ENCODE results near the gene EIF3CL.
"Not testable (repeated sequence)": the region's sequence is repeated elsewhere in the genome, so short reads cannot be mapped to it uniquely, and the experiment has no call there.

EIF3CL gene, protein sequence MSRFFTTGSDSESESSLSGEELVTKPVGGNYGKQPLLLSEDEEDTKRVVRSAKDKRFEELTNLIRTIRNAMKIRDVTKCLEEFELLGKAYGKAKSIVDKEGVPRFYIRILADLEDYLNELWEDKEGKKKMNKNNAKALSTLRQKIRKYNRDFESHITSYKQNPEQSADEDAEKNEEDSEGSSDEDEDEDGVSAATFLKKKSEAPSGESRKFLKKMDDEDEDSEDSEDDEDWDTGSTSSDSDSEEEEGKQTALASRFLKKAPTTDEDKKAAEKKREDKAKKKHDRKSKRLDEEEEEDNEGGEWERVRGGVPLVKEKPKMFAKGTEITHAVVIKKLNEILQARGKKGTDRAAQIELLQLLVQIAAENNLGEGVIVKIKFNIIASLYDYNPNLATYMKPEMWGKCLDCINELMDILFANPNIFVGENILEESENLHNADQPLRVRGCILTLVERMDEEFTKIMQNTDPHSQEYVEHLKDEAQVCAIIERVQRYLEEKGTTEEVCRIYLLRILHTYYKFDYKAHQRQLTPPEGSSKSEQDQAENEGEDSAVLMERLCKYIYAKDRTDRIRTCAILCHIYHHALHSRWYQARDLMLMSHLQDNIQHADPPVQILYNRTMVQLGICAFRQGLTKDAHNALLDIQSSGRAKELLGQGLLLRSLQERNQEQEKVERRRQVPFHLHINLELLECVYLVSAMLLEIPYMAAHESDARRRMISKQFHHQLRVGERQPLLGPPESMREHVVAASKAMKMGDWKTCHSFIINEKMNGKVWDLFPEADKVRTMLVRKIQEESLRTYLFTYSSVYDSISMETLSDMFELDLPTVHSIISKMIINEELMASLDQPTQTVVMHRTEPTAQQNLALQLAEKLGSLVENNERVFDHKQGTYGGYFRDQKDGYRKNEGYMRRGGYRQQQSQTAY

DNA sequence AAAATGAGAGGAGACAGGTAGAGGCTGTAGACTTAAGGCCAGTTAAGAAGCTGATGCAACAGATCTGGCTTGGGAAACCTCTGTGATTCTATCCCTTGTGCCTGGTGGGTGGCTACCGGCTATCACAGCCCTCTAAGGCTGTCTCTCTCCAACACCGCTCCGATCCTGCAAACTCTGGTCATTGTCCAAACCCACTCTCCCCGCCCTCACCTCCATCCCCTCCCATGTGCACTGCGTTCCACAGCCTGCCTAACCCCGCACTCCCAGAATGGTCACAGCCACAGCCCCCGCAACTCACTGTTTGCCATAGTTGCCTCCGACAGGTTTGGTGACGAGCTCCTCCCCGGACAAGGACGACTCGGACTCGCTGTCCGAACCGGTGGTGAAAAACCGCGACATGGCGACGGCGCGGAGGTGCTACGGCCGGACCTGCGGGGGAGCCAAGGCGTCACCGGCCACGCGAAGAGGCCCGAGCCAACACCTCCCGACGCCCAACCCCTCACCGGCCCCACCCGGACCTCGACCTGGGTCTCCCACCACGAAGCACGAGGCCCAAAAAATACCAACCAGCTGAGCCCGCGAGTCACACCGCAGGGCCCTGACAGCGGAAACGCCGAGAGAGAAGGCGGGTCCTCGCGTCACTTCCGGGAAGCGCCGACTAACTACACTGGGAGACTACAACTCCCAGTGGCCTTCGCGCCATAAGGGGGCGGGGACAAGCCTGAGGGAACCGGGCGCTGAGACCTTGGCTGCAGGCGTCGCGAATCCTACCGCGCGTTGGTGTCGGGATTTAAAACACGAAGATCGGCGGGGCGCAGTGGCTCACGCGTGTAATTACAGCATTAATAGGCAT lies at the start of gene EIF3CL:
Gene EIF3CL, minus strand, starts transcription at position 622 of the 853 bp plus-strand sequence. Its CDS starts 223 bp downstream, at position 399.
- not testable (repeated sequence) for DNase-seq

DNA sequence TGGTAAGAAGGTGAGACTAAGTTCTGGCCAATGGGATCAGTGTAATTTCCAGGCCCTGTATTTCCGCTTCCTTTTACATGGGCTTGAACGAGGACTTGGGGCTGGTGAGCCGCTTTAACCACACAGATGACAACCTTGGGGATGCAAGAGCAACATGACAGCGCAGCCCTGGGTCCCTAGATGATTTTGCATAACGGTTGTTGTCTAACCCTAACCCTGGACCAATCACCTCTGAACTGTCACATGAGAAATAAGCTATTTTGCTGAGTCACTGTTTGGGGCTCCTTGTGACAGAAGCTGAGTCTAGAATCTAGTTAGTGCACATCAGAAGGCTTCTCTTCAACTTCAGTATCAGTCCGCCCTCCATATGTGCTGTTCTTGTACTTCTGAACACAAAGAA lies 43.4 kb upstream of the EIF3CL start:
- DNase-seq: not testable (repeated sequence)

DNA sequence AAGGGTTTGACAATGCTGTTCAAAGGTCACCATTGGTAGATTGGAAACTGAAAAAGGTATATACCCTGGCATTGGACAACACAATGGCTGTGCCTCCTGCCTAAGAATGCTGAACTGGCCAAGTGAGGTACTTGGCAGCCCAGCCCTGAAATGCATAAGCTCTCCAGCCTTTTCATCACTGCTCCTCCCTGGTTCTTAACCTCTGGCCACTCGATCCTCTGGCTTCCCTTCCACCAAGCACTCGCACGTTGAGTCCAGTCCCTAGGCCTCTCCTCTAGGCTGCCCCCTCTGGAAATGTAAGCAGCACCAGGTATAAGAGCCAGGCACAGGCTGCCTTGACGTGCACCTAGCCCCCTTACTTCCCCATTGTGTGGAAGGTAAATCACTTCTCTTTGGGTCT lies 42.7 kb upstream of the EIF3CL start:
- DNase-seq: not testable (repeated sequence)

DNA sequence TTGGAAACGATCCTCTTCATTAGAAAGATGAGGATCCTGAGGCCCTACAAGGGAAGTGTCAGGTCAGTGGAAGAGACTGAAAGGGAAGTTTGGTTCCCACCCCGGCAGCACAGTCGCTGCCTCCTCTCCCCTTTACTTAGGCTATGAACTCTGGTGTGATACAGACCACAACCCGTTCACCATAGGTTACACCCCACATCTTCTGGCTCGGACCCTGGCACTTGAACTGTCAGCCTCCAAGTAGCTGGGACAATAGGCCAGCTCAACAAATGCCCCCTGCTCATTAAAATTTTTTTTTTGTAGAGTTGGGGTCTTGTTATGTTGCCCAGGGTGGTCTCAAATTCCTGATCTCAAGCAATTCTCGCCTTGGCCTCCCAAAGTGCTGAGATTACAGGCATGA lies 40.3 kb upstream of the EIF3CL start:
- not testable (repeated sequence) for DNase-seq

DNA sequence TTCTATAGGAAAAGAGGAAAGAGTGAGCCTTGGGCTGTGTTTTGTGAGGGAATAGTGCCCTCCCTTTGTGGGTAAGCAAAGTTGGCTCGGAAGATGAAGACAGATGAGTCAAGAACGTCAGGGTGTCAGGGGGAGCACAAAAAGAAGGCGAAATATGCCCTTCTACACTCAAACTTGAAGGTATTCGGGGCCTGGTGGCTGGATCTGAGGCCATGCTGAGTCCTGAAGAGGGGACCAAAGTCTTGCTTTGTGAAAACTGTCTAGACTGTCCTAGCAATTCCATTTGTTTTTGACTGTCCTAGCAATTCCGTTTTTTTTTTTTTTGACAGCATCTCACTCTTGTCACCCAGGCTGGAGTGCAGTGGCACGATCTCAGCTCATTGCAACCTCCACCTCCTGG lies 35.3 kb upstream of the EIF3CL start:
- not testable (repeated sequence) for DNase-seq

DNA sequence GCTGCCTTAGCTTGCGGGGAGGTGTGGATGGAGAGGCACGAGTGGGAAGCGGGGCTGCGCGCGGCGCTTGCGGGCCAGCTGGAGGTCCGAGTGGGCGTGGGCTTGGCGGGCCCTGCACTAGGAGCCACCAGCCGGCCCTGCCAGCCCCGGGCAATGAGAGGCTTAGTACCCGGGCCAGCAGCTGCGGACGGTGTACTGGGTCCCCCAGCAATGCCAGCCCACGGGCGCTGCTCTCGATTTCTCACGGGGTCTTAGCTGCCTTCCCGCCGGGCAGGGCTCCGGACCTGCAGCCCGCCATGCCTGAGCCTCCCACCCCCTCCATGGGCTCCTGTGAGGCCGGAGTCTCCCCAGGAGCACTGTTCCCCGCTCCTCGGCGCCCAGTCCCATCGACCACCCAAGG lies 31.7 kb upstream of the EIF3CL start:
- not testable (repeated sequence) for DNase-seq

DNA sequence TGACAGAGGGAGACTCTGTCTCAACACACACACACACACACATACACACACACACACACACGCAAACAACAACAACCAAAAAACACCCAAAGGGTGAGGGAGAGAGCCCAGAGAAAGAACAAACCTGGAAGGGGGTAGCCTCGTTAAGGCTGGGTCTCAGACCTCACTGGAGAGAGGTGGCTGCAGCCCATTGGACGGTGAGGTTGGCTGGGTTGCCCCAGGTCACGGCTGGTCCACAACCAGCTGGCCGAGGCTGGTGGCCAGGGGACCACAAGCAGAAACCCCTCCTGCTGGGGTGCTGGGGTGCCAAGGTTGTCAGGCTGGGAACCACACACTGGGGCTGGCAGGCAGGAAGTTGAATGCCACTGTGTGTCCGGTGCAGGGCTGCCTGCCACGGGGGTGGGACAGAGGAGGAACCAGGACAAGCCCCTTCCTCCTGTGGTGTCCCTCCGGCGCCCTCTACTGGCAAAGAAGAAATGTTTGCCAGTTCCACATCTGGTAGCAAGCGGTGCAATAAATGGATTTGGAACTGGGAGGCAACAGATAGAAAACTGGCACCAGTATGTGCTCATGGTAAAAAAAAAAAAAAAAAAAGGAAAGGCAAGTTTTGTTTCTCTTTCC lies 22.5 kb upstream of the EIF3CL start:
- not testable (repeated sequence) for DNase-seq

DNA sequence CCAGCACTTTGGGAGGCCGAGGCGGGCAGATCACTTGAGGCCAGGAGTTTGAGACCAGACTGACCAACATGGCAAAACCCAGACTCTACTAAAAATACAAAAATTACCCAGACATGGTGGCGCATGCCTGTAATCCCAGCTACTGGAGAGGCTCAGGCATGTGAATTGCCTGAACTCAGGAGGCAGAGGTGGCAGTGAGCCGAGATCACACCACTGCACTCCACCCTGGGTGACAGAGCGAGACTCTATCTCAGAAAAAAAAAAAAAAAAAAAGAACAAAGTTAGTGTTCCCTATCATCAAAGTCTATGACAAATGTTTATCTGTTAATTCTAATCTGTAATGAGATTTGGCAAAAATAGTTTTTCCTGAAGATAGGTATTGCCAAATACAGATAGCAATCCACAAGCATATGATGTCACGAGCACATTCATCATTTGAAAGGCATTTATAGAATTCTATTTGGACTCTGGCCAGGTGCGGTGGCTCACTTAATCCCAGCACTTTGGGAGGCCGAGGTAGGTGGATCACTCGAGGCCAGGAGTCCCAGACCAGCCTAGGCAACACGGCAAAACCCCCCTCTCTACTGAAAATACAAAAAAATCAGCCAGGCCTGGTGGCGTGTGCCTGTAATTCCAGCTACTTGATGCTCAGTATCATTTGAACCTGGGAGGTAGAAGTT lies 17.6 kb upstream of the EIF3CL start:
- not testable (repeated sequence) for DNase-seq

DNA sequence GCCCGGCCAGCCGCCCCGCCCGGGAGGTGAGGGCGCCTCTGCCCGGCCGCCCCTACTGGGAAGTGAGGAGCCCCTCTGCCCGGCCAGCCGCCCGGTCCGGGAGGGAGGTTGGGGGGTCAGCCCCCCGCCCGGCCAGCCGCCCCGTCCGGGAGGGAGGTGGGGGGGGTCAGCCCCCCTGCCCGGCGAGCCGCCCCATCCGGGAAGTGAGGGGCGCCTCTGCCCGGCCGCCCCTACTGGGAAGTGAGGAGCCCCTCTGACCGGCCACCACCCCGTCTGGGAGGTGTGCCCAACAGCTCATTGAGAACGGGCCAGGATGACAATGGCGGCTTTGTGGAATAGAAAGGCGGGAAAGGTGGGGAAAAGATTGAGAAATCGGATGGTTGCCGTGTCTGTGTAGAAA lies 13.4 kb upstream of the EIF3CL start:
- not testable (repeated sequence) for DNase-seq

DNA sequence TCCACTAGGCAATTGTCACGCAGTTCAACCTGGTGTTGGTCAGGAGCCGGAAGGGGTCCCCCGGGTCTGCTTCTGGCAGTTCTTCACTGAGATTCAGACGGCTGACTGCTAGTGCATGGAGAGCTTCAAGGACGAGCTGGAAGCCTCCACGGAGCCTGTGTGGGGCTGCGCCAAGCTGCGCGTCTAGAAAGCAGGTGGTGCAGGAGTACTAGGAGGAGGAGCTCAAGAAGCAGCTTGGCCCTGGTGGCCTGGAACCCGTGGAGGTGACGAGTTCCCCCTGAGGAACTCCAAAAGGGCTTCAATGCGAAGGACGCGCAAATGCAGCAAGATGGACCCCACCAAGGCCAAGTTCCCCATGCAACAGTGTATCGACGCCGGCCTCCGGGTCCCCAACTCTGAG lies 10.9 kb upstream of the EIF3CL start:
- DNase-seq: not testable (repeated sequence)

DNA sequence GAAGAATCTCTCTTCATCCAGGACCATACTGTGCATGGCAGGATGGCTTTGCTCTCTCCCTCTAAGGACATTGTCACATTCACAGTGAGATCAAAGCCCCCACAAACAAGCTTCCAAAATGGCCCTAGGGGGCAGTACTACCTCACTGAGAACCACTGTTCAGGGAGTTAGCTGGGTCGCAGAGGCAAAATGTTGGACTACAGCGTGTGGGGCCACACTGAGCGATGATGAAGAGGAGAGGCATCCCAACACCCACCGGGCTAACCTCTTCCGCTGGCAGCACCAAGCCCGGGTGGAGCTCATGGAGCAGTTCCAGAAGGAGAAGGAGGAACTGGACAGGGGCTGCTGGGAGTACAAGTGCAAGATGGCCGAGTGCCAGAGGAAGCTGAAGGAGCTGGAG lies 9.9 kb upstream of the EIF3CL start:
- not testable (repeated sequence) for DNase-seq

DNA sequence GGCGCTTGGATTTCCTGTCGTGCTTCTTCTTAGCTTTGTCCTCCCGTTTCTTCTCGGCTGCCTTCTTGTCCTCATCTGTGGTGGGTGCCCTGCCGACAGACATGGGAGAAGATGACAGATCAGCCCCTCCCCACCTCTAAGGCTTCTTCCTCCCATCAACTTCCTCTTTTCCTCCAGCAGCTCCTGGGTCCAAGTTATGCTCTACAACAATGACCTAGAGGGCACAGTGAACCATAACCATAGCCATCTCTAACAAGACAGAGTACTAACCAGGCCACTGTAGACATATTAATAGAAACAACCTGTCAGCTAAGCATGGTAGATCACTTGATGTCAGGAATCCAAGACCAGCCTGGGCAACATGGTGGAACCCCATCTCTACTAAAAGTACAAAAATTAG lies 11.6 kb downstream of the EIF3CL start:
- not testable (repeated sequence) for DNase-seq

DNA sequence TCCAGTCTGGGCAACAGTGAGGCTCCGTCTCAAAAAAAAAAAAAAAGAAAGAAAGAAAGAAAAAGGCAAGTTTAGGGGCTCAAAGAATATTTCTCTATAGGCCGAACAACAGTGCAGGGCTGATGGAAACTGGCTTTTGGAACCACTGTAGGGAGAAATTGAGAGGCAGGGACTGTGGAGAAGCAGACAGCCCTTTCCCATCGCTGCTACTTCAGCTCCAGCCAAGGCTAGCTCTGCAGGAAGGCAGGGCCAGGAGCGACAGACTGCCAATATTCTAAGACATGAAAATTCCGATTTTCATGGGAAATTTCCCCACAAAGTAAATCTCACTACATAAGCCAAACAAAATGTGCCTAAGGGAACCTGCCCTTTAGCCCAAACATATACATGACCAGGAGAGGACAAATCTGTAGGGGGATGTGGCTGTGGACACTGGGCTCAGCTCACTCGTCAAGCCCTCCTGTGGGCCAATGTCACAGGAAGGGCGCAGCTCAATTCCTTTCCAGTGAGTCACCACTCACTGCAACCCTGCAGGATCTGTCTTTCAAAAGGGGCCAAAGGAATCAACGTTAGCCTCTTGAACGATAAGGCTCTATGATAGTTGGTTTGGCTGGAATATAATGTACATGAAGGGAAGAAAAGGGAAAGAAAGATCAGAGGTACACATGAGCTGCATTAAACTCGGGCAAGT lies 21.3 kb downstream of the EIF3CL start:
- DNase-seq: not testable (repeated sequence)

DNA sequence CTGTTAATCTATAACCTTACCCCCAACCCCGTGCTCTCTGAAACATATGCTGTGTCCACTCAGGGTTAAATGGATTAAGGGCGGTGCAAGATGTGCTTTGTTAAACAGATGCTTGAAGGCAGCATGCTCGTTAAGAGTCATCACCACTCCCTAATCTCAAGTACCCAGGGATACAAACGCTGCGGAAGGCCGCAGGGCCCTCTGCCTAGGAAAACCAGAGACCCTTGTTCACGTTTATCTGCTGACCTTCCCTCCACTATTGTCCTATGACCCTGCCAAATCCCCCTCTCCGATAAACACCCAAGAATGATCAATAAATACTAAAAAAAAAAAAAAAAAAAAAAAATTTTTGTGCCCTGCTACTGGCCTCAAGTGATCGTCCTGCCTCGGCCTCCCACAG lies 25.8 kb downstream of the EIF3CL start:
- not testable (repeated sequence) for DNase-seq

DNA sequence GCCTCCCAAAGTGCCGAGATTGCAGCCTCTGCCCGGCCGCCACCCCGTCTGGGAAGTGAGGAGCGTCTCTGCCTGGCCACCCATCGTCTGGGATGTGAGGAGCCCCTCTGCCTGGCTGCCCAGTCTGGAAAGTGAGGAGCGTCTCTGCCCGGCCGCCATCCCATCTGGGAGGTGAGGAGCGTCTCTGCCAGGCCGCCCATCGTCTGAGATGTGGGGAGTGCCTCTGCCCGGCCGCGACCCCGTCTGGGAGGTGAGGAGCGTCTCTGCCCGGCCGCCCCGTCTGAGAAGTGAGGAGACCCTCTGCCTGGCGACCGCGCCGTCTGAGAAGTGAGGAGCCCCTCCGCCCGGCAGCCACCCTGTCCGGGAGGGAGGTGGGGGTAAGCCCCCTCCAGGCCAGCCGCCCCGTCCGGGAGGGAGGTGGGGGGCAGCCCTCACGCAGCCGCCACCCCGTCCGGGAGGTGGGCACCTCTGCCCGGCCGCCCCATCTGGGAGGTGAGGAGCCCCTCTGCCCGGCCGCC lies 26.5 kb downstream of the EIF3CL start:
- not testable (repeated sequence) for DNase-seq

DNA sequence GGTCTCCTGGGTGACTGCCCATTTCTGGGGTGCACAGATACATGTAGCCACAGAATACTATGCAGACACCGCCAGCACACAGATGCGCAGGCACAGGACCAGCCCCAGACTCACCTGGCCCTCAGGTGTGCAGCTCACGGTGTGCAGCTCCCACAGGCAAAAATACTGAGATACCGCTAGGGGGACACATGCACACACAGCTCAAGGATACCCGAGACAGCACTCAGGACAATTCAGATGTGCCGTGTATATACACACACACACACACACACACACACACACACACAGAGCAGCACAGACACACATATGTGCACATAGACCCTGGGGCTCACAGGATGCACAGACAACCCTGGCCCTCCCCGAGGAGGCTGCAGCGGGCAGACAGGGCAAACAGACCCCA lies 28.5 kb downstream of the EIF3CL start:
- not testable (repeated sequence) for DNase-seq

DNA sequence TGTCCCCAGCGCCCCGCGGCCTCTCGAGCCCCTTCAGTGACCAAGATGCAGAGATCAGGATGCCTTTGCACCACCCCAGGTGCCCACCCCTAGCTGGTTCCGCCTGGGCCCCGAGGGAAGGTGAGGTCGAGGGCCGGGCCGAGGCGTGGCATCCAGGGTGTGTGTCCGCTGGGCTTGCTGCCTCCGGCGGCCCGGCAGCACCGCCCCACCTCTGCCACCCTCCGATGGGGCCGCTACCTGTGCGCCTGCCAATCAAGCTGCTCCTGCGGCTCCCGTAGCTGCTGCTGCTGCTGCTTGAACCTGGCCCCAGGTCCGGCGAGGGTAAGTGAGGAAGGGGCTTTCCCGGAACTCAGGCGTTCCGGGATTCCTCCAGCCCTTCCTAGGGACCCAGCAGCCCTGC lies 29.4 kb downstream of the EIF3CL start:
- DNase-seq: not testable (repeated sequence)

DNA sequence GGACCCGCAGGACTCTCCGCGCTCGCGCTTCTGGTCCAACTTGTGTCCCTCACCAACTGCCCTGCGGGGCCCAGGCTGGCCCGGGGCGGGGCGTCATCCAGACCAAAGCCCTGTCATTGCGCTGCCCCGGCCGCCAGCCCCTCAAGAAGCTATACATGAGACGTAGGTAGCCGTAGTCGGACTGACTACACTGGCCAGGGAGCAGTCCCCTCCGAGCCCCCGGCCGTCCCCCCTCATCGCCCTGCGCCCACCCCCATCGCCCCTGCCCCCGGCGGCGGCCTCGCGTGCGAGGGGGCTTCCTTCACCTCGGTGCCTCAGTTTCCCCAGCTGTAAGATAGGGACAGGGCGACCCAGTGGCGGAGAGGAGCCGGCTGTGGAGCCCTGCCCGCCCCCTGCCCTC lies 35.7 kb downstream of the EIF3CL start:
- DNase-seq: not testable (repeated sequence)

DNA sequence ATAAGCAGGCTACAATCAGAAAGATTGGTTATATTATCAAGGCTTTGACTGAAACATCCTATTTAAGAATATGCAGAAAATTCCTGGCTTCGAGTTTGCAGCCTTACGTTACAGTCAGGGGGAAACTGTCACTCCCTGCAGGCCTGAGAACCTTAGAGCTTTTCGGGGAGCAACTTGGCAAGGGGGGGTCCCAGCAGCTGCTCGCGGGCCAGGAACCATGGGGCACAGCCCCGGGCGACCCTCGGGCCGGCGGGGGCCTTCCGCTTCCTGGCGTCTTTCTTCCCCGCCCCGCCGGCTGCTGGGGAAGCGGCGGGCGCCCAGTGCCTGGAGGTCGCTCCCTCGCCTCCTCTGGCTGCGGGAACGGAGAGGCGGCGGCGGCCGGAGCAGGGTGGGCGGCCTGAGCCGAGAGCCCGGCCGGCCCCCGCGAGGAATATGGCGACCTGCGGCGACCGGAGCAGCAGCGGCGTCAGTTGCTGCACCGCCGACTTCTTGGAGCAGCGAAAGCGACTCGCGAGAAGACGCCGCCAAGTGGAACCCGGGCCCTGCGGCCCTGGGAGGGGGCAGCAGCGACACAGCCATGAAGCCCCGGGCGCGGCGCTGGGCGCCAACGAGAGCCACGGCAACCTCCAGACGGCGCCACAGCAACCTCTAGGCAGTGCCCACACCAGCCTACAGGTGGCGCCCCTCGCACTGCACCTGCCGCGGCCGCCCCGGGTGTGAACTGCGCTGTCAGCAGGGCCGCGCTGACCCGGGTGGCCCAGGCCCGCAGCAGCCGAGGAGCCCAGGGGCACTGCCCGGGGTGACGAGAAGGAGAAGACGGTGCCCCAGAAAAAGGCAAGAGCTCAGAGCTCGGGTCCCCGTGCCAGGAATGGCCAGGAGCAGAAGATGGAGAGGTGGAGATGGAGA lies 39.1 kb downstream of the EIF3CL start:
- not testable (repeated sequence) for DNase-seq

All from erythroblast (primary cell).